Renal cortical epithelial cell (primary cell): ENCODE data around the gene UCP3. TPM values are rescaled to one million over a fixed set of nuclear protein-coding genes. Genes with fewer than 3 reads are reported as not detected.
A peak's percentile ranks its signal among the peaks of the same experiment; 100 is the strongest.

Source experiments
- DNase-seq: peaks from one replicate; pipeline ENCODE4 v3.0.0-alpha.2; 2011; ENCODE audit warnings: low read depth
- total RNA-seq: library from RNA; depleted of rRNA; stranded (reverse); fragments of >200 nt; gene quantifications from 2 replicates; pipeline ENCODE4 v1.2.3, GENCODE V29; 2014

Gene UCP3
- total RNA-seq, 1 donor from 2014 or later: 1.1 TPM

GRCh38 chr11:73978576-73979086 is 30.3 kb downstream of the UCP3 start:
- no peak for DNase-seq

- no peak for DNase-seq
These were observed 30.9 kb downstream of the UCP3 start for GRCh38 chr11:73977856-73978519.

GRCh38 chr11:73976451-73977151 is 32.3 kb downstream of the UCP3 start:
- no peak for DNase-seq

- DNase-seq: no peak
These were observed 33.5 kb downstream of the UCP3 start for GRCh38 chr11:73975479-73975757.

GRCh38 chr11:73974604-73975478 is 34.0 kb downstream of the UCP3 start:
- no peak for DNase-seq

- DNase-seq: peak; percentile 31
These were observed 36.0 kb downstream of the UCP3 start for GRCh38 chr11:73972620-73973449.

GRCh38 chr11:73972187-73972586 is 36.7 kb downstream of the UCP3 start:
- no peak for DNase-seq

- DNase-seq: no peak
These were observed 37.6 kb downstream of the UCP3 start for GRCh38 chr11:73971175-73971719.

GRCh38 chr11:73969991-73970800 is 38.7 kb downstream of the UCP3 start:
- DNase-seq: no peak

GRCh38 chr11:73969091-73969490 is 39.8 kb downstream of the UCP3 start:
- DNase-seq: no peak

- DNase-seq: no peak
These were observed 40.4 kb downstream of the UCP3 start for GRCh38 chr11:73968356-73968966.

GRCh38 chr11:73965764-73966121 is 43.1 kb downstream of the UCP3 start:
- DNase-seq: no peak

GRCh38 chr11:73965076-73965763 is 43.7 kb downstream of the UCP3 start:
- no peak for DNase-seq

GRCh38 chr11:73963861-73964260 is 45.0 kb downstream of the UCP3 start:
- no peak for DNase-seq

- no peak for DNase-seq
These were observed 46.7 kb downstream of the UCP3 start for GRCh38 chr11:73962101-73962705.

GRCh38 chr11:73961321-73961720 is 47.6 kb downstream of the UCP3 start:
- peak; percentile 49 for DNase-seq

- no peak for DNase-seq
These were observed 50.3 kb downstream of the UCP3 start for GRCh38 chr11:73958521-73959141.

GRCh38 chr11:73957654-73958361 is 51.1 kb downstream of the UCP3 start:
- DNase-seq: no peak
